Left renal pelvis (tissue), 4 donors: ENCODE data around the gene POGZ. TPM values are rescaled to one million over a fixed set of nuclear protein-coding genes. Genes with fewer than 3 reads are reported as not detected.

Source experiments
- DNase-seq, 4 donors: peaks; one replicate each; pipeline ENCODE4 v3.0.0-alpha.2; 2013; ENCODE audit warnings: low read depth in 4 of 4, low spot score in 3 of 4
- polyA plus RNA-seq, 4 donors: library from polyadenylated mRNA; unstranded; fragments of 120-200 nt; gene quantifications; one replicate each; pipeline ENCODE4 v1.2.1, GENCODE V29; 2013; ENCODE audit not compliant: insufficient read length in 4 of 4

POGZ gene, protein sequence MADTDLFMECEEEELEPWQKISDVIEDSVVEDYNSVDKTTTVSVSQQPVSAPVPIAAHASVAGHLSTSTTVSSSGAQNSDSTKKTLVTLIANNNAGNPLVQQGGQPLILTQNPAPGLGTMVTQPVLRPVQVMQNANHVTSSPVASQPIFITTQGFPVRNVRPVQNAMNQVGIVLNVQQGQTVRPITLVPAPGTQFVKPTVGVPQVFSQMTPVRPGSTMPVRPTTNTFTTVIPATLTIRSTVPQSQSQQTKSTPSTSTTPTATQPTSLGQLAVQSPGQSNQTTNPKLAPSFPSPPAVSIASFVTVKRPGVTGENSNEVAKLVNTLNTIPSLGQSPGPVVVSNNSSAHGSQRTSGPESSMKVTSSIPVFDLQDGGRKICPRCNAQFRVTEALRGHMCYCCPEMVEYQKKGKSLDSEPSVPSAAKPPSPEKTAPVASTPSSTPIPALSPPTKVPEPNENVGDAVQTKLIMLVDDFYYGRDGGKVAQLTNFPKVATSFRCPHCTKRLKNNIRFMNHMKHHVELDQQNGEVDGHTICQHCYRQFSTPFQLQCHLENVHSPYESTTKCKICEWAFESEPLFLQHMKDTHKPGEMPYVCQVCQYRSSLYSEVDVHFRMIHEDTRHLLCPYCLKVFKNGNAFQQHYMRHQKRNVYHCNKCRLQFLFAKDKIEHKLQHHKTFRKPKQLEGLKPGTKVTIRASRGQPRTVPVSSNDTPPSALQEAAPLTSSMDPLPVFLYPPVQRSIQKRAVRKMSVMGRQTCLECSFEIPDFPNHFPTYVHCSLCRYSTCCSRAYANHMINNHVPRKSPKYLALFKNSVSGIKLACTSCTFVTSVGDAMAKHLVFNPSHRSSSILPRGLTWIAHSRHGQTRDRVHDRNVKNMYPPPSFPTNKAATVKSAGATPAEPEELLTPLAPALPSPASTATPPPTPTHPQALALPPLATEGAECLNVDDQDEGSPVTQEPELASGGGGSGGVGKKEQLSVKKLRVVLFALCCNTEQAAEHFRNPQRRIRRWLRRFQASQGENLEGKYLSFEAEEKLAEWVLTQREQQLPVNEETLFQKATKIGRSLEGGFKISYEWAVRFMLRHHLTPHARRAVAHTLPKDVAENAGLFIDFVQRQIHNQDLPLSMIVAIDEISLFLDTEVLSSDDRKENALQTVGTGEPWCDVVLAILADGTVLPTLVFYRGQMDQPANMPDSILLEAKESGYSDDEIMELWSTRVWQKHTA (N-terminal part only)
- 100 to 1,000 TPM; 104 to 156 (median 113) TPM for polyA plus RNA-seq

DNA sequence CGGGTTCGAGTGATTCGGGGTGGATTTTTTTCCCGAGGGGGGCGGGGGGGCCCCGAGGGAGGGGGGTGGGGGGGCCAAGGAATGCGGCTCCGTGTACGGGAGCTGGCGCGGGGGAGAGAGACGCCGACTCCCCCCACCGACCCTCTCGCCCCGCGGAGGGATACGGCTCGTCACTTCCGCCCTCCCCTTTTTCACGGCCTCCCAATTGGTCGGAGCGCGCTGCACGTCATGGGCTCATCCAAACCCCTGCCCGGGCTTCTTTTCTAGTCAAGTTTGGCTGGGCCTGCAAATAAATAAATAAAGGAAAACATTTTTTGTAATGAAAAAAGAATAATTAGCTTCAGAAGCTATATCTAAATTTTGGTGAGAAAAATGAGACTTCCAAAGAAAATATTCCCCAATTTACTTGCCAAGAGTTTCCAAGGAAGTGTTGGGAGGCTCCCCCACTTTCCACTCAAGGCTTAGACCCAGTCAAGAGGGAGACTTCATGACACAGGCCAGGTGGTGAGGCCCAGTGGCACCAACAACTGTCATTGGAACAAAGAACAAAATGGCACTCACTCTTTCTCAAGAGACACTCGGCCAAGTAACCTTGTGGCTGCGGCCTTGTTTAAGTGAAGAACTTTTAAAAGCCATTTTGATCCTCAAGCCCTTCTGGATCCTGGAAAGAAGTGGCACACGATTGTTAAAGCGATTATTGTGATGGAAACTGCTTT is at the start of gene POGZ:
Gene POGZ (minus strand): TSS at position 164 of the 716 bp plus-strand sequence. CDS start 17,290 bp downstream, outside the sequence.
- DNase-seq, result peak; percentile 85 to 94 (median 89)

DNA sequence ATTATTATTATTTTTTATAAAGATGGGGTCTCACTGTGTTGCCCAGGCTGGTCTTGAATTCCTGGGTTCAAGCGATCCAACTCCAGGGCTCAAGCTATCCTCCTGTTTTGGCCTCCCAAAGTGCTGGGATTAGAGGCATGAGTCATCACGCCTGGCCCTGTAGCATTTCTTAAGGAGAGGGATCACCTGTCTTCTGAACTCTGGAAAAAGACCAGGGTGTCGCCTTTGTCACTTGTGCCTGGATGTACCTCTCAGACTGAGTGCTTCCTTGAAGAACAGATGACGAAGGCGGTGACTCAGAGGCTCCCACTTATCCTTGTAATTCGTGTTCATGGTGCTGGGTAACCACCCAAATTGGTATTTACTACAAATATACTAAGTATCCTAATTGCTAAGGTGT is 49.5 kb upstream of the POGZ start:
- no peak for DNase-seq

DNA sequence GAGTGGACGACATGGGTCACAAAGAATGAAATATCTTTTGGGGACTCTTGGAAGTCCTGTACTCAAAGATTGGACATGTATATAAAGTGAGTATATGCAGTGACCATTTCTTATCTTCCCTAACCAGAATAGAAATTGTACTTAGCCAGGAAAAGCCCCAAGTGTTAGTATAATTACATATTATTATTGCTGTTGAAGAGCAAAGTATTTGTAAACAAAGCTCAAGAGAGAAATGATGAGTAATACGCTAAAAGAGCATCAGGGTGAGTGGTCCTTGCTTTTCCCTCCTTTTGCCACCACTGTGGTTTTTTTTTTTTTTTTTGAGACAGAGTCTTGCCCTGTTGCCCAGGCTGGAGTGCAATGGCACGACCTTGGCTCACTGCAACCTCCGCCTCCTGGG is 45.5 kb upstream of the POGZ start:
- no peak for DNase-seq

DNA sequence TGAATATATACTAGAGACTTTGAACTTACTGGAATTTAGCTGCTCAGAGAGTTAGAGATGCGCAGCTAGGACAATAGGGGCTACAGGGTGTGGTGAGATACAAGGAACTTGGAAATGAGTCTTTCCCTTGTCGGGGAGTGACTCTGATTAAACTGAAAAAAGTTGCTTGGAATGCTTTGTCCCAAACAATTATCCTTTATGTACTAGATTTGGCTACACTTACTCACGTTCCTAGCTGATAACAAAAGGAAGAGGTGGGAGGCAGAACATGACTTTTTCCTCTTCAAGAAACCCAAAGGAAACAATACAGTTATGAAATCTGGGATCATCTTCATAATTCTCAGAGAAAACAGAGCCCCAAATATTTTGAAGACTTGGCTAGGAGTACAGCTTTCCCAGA is 45.0 kb upstream of the POGZ start:
- no peak for DNase-seq

DNA sequence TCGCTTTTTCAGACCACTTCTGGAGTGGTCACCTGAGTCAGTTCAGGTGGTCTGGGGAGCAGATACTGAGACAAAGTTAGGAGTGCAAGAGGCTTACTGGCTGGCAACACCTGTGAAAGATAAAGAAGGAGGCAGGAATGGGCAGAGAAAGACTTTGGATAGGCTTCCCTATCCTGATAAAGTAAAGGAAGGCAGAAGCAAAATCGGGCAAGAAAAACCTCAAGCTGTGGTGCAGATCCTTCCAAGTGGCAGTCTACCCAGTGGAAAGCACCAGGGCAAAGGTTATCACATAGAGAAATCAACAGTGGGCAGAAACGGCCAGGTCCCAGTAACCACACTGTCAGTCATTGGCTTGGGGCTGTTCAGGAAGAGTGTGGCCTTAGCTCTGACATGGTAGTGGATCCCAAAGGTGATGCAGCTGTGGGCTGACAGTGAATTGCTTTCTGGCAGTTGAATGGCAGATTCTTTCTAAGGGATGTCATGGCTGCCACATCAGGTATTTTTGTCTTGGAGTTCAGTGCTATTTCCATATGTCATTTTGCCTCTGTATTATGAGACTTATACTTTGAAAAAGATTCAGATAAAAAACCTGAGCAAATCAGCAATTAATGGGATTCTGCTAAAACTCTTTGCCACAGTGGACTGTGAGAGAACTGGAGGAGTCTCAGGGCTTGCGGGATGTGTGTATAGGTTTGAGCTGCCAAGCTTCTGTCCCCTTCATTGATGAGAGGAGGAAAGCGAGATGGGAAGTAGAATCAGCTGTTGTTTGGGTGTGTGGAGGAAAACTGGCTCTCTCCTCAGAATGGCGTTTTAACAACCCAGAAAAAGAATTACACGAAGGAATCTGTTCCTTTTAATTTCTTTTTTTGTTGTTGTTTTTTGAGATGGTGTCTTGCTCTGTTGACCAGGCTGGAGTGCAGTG is 43.8 kb upstream of the POGZ start:
- DNase-seq, result no peak

DNA sequence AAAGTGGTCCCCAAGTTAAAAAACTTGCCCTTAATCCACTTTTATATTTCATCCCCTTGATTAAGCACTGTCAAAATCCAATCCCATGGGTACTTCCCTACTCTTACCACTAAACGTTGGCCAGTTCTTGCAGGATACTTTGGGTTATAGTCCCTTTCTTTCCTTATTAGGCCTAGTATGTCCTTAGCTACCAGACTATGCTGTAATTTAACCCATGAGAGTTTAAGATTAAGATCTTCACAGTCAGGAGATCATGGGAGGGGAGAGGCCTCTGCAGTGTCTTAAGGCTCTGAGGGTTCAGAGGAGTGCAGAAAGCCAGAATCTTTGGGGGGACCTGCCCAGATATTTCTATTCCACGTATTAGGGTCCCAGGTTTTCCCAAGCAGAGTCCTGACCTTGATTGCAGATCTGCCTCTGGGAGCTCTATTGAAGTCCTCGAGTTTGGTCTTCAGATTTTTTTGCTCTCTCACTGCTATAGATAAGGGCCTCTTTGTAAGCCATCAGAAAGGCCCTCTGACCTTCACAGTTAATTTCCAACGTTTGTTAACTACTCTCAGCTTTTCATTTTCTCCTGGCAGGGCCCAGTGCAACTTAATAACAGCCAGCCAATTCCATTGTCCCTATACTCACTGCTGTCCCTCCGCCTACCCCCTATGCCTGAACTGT is 42.9 kb upstream of the POGZ start:
- no peak for DNase-seq

DNA sequence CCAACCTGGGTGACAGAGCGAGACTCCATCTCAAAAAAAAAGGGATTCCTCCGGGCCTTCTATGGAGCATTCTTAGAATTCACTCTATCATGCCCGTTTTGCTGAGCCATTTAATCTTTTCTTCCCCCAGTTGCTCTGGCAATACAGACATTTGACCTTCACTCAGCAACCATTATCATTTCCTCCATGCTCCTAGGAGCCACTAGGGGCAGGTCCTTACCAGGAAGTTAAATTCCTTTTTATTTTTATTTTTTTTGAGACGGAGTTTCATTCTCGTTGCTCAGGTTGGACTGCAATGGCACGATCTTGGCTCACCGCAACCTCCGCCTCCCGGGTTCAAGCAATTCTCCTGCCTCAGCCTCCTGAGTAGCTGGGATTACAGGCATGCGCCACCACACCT is 42.2 kb upstream of the POGZ start:
- DNase-seq, result no peak

DNA sequence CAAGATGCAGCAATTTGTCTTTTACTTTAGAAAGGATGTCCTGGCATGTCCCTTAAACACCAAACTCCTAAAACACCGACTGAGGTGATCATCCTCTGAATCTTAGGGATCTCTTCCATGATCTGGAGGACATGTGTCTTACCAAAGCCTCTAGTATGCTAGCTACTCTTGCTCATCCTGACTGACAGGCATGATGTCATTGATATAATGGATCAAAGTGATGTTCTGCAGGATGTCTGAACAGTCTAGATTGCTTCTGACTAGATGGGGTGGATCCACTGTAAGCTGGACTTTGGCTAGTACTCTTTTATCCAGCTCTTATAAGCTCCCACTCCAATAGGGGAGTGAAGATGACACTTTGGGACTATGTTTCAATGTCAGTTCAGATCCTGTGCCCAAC is 40.6 kb upstream of the POGZ start:
- DNase-seq, result no peak

DNA sequence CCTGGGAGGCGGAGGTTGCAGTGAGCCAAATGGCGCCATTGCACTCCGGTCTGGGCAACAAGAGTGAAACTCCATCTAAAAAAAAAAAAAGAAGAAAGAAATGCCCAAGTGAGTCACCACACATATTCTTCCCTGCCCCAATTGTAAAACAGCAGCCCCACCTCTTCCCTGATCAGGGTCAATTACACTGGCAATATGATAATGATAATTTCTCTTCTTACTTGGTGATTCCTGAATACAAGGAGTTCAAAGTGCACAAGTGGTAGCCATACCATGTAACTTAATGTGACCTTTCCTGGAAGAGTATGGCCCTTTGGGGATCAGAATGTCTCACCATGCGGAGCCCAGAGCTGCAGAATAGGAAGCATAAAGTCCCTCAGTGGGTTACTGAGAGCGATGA is 40.1 kb upstream of the POGZ start:
- no peak for DNase-seq

DNA sequence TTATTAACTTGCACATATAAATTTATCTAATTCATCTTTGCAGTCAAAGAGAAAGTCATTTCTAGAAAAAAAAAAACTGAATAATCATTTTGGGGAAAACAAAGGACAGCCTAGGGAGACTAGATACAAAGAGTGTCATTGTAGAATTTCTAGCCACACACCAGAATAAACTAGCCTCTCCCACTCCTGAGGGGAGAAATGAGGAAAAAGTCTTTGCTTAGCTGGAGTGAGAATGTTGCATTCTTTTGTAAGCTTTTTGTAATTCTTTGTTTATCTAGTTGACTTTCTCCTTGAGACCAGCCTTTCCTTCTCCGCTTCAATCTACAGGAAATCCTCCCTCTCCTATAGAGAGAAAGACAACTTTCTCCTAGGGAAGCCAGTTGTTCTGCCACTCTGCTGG is 36.0 kb upstream of the POGZ start:
- DNase-seq, result no peak

DNA sequence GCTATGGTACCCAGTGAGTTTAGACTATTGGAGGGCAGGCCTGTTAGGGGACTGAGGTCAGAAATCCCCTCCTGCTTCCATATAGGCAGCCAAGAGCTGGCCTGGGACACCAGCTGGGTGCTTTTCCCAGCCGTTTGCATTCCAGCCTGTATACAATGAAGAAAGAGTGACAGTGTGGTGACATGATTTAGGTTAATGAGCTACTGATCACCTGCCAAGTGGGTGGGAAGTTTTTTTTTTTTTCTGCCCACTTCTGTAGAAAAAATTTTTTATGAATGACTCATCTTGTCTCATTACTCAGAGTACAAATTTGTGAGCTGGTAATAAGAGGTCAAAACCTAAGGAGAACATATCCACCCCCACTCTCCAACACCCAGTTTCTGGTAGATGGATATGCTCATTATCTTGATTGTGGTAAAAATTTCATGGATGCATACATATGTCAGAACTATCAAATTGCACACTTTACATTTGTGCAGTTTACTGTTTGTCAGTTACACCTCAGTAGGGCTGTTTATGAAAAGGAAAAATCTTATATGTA is 35.5 kb upstream of the POGZ start:
- no peak for DNase-seq

DNA sequence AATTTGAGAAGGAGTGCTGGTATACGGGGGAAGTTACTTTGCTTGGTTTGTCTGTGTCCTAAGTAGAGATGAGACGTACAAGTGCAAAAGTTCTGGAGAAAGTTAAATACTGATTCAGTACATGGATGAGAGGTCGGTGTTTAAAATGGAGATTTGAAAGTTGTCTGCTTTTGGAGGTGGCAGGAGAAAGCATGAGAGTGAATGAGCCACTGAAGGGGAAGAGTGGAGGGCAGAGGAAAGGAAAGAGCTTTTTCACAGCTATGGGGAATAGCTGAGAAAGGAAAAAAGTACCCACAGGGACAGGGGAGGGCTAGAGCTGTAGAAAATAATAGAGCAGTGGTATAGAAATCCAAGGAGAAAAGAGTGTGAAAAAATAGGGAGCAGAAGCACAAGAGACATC is 33.7 kb upstream of the POGZ start:
- DNase-seq, result no peak

DNA sequence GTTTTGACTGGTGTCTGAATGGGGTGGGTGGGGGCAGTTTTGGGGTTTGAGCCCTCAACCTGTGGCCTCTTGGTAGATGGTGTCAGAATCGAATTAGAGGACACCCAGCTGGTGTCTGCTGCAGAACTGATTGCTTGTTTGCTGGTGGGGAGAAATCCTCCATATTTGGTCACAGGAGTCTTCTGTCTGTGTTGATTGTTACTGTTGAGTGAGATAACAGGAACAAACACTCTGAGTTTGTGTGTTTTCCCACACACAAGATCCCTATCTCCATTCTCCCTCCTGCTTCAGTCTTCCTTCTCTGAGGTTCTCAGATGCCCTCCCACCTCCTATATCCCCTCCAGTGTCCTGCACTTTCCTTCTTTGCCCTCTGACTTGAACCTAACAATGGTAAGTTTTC is 32.8 kb upstream of the POGZ start:
- DNase-seq, result no peak

DNA sequence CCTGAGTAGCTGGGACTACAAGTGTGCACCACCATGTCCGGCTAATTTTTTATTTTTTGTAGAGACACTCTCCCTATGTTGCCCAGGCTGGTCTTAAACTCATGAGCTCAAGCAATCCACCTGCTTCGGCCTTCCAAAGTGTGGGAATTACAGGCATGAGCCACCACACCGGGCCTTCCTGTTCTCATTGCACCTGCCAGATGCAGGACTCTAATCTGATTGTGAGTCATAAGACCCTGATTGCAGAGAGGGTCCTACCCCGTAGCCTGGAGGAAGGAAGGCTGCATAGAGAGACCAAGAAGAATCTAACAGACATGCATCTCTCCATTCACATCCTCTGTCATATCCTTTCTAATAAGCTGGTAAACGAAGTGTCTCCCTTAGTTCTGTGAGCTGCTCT is 32.3 kb upstream of the POGZ start:
- no peak for DNase-seq

DNA sequence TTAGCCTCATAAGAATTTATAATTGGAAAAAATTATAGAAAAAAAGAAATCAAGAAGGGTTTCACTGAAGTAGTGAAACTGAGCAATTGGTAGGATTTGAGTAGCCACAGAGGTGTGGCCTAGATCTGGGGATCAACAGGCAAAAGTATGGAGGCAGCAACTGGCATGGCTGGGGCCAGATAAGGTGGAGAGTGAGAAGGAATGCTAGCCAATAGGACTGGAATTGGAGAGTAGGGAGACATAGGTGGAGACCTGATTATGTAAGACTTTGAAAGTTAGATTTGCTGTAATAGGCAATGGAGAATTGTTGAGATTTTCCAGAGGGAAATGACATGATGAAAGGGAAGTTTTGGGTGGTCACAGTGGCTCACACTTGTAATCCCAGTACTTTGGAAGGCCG is 27.3 kb upstream of the POGZ start:
- DNase-seq, result no peak

DNA sequence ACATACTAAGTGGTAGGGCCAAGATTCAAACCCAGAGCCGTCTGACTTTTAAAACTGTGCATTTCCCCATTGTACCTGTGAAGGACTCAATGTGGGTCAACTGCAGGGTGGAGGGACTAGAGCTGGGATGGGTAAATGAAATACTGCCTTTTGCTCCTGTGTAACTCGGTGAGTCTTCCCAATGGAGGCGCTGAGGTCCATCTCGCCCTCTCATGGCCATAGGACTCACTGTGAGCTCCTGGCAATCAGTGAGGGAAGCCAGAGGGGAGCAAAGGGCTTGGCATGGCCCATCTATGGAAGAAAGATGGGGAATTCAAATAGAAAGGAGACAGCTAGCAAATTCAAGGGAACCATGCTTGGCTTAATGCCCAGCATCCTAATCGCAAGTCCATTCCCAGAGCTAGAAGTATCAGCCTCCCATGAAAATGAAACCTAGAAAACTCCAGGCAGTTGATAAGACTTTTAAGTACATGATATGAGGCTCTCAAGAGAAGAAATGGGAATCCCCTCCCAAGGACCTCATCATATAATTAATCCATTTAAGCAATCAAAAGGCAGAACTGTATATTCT is 26.5 kb upstream of the POGZ start:
- DNase-seq, result no peak

DNA sequence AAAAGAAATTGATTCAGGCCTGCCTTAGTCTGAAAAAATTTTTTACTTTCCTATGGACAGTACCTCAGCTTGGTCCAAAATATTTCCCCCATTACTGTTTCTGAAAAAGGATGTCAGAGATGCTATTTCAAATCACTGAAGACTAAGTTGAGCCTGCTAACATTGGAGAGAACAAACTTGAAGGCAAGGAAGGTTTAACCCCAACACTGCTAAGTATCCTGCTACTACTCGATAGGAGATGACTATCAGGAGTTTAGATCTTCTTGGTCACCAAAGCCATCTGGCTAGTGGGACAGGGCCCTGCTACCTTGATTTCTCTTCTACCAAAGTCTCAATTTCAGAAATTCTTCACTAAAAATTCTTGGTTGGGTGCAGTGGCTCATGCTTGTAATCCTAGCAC is 22.7 kb upstream of the POGZ start:
- DNase-seq, result no peak

DNA sequence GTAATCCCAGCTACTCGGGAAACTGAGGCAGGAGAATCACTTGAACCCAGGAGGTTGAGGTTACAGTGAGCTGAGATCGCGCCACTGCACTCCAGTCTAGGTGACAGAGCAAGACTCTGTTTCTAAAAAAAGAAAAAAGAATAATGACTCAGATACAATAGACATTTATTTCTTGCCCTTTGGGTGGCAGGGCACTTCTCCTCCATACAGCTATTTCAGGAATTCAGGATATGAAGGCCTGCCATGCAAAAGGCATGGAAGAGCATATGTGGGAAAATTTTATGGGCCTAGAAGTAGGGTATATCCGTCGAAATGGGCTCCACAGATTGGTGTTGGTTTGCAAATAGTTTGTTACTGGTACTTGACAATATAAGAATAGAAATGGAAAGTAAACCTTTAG is 20.2 kb upstream of the POGZ start:
- no peak for DNase-seq
